Measurements from ENCODE around the gene C6orf141.

GRCh38 chr6:49555951-49556350 lies 5.5 kb downstream of the C6orf141 start:
- TF ChIP-seq CTCF (IDR thresholded peaks at IDR 0.05): no peak
- TF ChIP-seq EZH2 (IDR thresholded peaks at IDR 0.05; ENCODE audit: borderline replicate concordance, insufficient read depth, low read depth, low read length, poor library complexity, severe bottlenecking): no peak
